OCI-LY7 (cell line): ENCODE results near the gene SDHD. TPM values are rescaled to one million over a fixed set of nuclear protein-coding genes. Genes with fewer than 3 reads are reported as not detected.

Experiments used
- BruUV-seq: library from RNA; stranded (reverse); fragments of 400-500 nt; replicated peaks from 2 replicates; lab custom pipeline; 2021; lab: Mats Ljungman, UMichigan
- CTCF ChIA-PET: fragments of 300-600 bp; sonication (Branson Sonifier 250); formaldehyde crosslinking; loops from one replicate; lab custom pipeline; 2022; ENCODE audit warnings: antibody characterized with exemption; ENCODE audit not compliant: unreplicated experiment; lab: Charles Lee
- POLR2A ChIA-PET: fragments of 300-600 bp; sonication (Branson Sonifier 250); formaldehyde crosslinking; loops from one replicate; lab custom pipeline; 2022; ENCODE audit warnings: antibody characterized with exemption; lab: Charles Lee
- DNase-seq: peaks from one replicate; pipeline ENCODE4 v3.0.0-alpha.2; 2015; ENCODE audit warnings: low spot score
- H2AFZ ChIP-seq: fragments of 200-600 bp; sonication (generic), shearing (Covaris generic); 2 replicates; pipeline ENCODE4 v1.6.1; 2014; ENCODE audit warnings: mild to moderate bottlenecking, antibody characterized with exemption, low read length, moderate library complexity
- H3K27ac ChIP-seq: fragments of 200-600 bp; sonication (generic); 2 replicates; pipeline ENCODE4 v1.5.1; 2014; ENCODE audit warnings: mixed run types, low read depth, mild to moderate bottlenecking, moderate library complexity, low read length, inconsistent platforms; ENCODE audit not compliant: poor library complexity, severe bottlenecking
- H3K36me3 ChIP-seq: fragments of 200-600 bp; sonication (generic); 2 replicates; pipeline ENCODE4 v1.6.1; 2014; ENCODE audit warnings: mild to moderate bottlenecking, antibody characterized with exemption, low read length, moderate library complexity, mixed read lengths; ENCODE audit not compliant: insufficient read depth
- H3K4me1 ChIP-seq: fragments of 200-600 bp; sonication (generic); 2 replicates; pipeline ENCODE4 v1.5.1; 2014; ENCODE audit warnings: mild to moderate bottlenecking, low read length; ENCODE audit not compliant: insufficient read depth, poor library complexity, severe bottlenecking
- H3K4me2 ChIP-seq: fragments of 200-600 bp; sonication (generic); 2 replicates; pipeline ENCODE4 v1.6.1; 2014; ENCODE audit warnings: mild to moderate bottlenecking, low read length
- H3K4me3 ChIP-seq: fragments of 200-600 bp; sonication (generic); 2 replicates; pipeline ENCODE4 v1.5.1; 2014; ENCODE audit warnings: mild to moderate bottlenecking, low read depth, low read length; ENCODE audit not compliant: poor library complexity, severe bottlenecking
- H3K79me2 ChIP-seq: fragments of 200-600 bp; sonication (generic); 2 replicates; pipeline ENCODE4 v1.6.1; 2016; ENCODE audit warnings: low read depth, mild to moderate bottlenecking, low read length, moderate library complexity, mixed read lengths; ENCODE audit not compliant: insufficient read depth
- H3K9me2 ChIP-seq: fragments of 200-600 bp; sonication (generic); 2 replicates; pipeline ENCODE4 v1.6.1; 2016; ENCODE audit warnings: mild to moderate bottlenecking, low read length, mixed read lengths; ENCODE audit not compliant: insufficient read depth
- H3K9me3 ChIP-seq: fragments of 200-600 bp; sonication (generic); 2 replicates; pipeline ENCODE4 v1.6.1; 2014; ENCODE audit warnings: mild to moderate bottlenecking, mixed run types, low read length, mixed read lengths
- H4K20me1 ChIP-seq: fragments of 200-600 bp; sonication (generic); 2 replicates; pipeline ENCODE4 v1.6.1; 2014; ENCODE audit warnings: mild to moderate bottlenecking, antibody characterized with exemption, low read length, moderate library complexity, mixed read lengths; ENCODE audit not compliant: insufficient read depth
- CTCF ChIP-seq: fragments of 200-600 bp; sonication (generic); conservative IDR thresholded peaks from 2 replicates; pipeline ENCODE4 v1.5.1; 2014; ENCODE audit warnings: mild to moderate bottlenecking, antibody characterized with exemption, low read length, moderate library complexity, mixed read lengths
- EZH2phosphoT487 ChIP-seq: fragments of 200-600 bp; sonication (generic); IDR thresholded peaks from 2 replicates; pipeline ENCODE4 v1.6.1; 2018; ENCODE audit warnings: low read depth, borderline replicate concordance, mild to moderate bottlenecking, mixed run types, antibody characterized with exemption, low read length, moderate library complexity, mixed read lengths
- intact Hi-C: fragments of 100-400 bp; cut with micrococcal nuclease; formaldehyde crosslinking; loops from one replicate; pipeline ENCODE4 v1.10.0; 2022; ENCODE audit not compliant: unreplicated experiment
- total RNA-seq, 2 experiments: library from RNA; depleted of rRNA in 1 of 2; stranded (reverse); fragments of >200 nt in 1 of 2; shearing (Covaris generic) in 1 of 2; gene quantifications; 2 replicates each; pipeline ENCODE4 v1.2.3, GENCODE V29; 2014 to 2022

Gene SDHD
- total RNA-seq, 2 experiments from 2014 or later, result 58.8 to 77.1 TPM

- no TSS peak for BruUV-seq
- Histone ChIP-seq H3K79me2 (no peaks in the 10 kb centered on the region), H3K4me1 (no peaks in the 10 kb centered on the region), H2AFZ (no peak overlapping the region), H3K9me2 (no peaks in the 10 kb centered on the region), H3K4me3 (no peak overlapping the region), H4K20me1 (no peaks in the 10 kb centered on the region), H3K27ac (no peak overlapping the region), H3K9me3 (0 out of 2 replicates have a peak, but pooled peaks cover 7% of the 10 kb centered on the region), H3K36me3 (no peaks in the 10 kb centered on the region), H3K4me2 (no peak overlapping the region)
- no peak for DNase-seq
- intact Hi-C loops, result no loop called here
- TF ChIP-seq EZH2phosphoT487 (no peak), CTCF (no peak)
- ChIA-PET POLR2A (interaction anchor here (0.6 to 1.3 kb wide), 4 partner anchors 12 to 168 kb away, joined by 3 to 4 read pairs (median 3); no protein-coding TSS in a partner anchor), CTCF (interaction anchor here (0.6 to 0.8 kb wide), 2 partner anchors 58 to 105 kb away, joined by 3 read pairs; no protein-coding TSS in a partner anchor)
Measured at GRCh38 chr11:112114460-112114859, 27.8 kb downstream of the SDHD start.

GRCh38 chr11:112115386-112115785, 28.7 kb downstream of the SDHD start:
- Histone ChIP-seq H3K79me2 (no peaks in the 10 kb centered on the region), H3K9me2 (no peaks in the 10 kb centered on the region), H4K20me1 (no peaks in the 10 kb centered on the region), H3K4me3 (no peak overlapping the region), H2AFZ (no peak overlapping the region), H3K4me2 (no peak overlapping the region), H3K9me3 (0 out of 2 replicates have a peak, but pooled peaks cover 7% of the 10 kb centered on the region), H3K27ac (no peak overlapping the region), H3K4me1 (no peaks in the 10 kb centered on the region), H3K36me3 (no peaks in the 10 kb centered on the region)
- intact Hi-C loops, result no loop called here
- TF ChIP-seq EZH2phosphoT487 (no peak), CTCF (no peak)
- ChIA-PET CTCF (no interaction called here), POLR2A (interaction anchor here (1.2 to 1.3 kb wide), 2 partner anchors 11 to 167 kb away, joined by 3 read pairs; no protein-coding TSS in a partner anchor)
- BruUV-seq, result no TSS peak
- DNase-seq, result no peak

GRCh38 chr11:112118176-112118575, 31.5 kb downstream of the SDHD start:
- Histone ChIP-seq H3K9me2 (no peaks in the 10 kb centered on the region), H3K79me2 (no peaks in the 10 kb centered on the region), H3K9me3 (no peaks in the 10 kb centered on the region), H3K36me3 (no peaks in the 10 kb centered on the region), H3K4me1 (no peaks in the 10 kb centered on the region), H3K27ac (no peak overlapping the region), H3K4me2 (no peak overlapping the region), H2AFZ (no peak overlapping the region), H3K4me3 (no peak overlapping the region), H4K20me1 (no peaks in the 10 kb centered on the region)
- intact Hi-C loops, result no loop called here
- no TSS peak for BruUV-seq
- ChIA-PET POLR2A (interaction anchor here (0.6 kb wide), 2 partner anchors 311 to 324 kb away, joined by 3 read pairs; no protein-coding TSS in a partner anchor), CTCF (no interaction called here)
- TF ChIP-seq EZH2phosphoT487 (no peak), CTCF (no peak)
- no peak for DNase-seq
